GM13977 (cell line): ENCODE results near the gene CSNK2A3.

Source experiments
- DNase-seq: peaks from one replicate; pipeline ENCODE4 v3.0.0; 2012; ENCODE audit warnings: low spot score
- CTCF ChIP-seq: IDR thresholded peaks from 2 replicates; pipeline ENCODE4 v1.5.1; 2012; ENCODE audit warnings: mild to moderate bottlenecking, control low read depth; ENCODE audit not compliant: insufficient read depth; ENCODE audit errors: extremely low read depth, missing control alignments
- in situ Hi-C: fragments of 300-500 bp; cut with MboI; formaldehyde crosslinking; loops from one replicate; pipeline ENCODE4 v1.12.0; 2022; ENCODE audit warnings: low sequenced_read_pairs, low pct_unique_long_range_greater_than_20kb, mixed read lengths, inconsistent platforms; ENCODE audit not compliant: unreplicated experiment

The CSNK2A3 gene

GRCh38 chr11:11332141-11332710 lies 20.8 kb downstream of the CSNK2A3 start:
- DNase-seq = no peak
- in situ Hi-C loops = no loop called here
- no peak for TF ChIP-seq CTCF

- no peak for TF ChIP-seq CTCF
- in situ Hi-C loops = no loop called here
- DNase-seq = no peak
These were observed 23.8 kb downstream of the CSNK2A3 start for GRCh38 chr11:11329062-11329806.

- no peak for DNase-seq
- in situ Hi-C loops = no loop called here
- no peak for TF ChIP-seq CTCF
These were observed 29.0 kb downstream of the CSNK2A3 start for GRCh38 chr11:11324090-11324489.

GRCh38 chr11:11322101-11322500 lies 30.9 kb downstream of the CSNK2A3 start:
- no peak for DNase-seq
- TF ChIP-seq CTCF = no peak
- in situ Hi-C loops = no loop called here

- in situ Hi-C loops = no loop called here
- no peak for TF ChIP-seq CTCF
- DNase-seq = no peak
These were observed 32.2 kb downstream of the CSNK2A3 start for GRCh38 chr11:11320825-11321224.

GRCh38 chr11:11318961-11319360 lies 34.1 kb downstream of the CSNK2A3 start:
- in situ Hi-C loops = no loop called here
- no peak for TF ChIP-seq CTCF
- no peak for DNase-seq
